CD4-positive, alpha-beta memory T cell (primary cell): ENCODE measurements around the gene HIC1. TPM values are rescaled to one million over a fixed set of nuclear protein-coding genes. Genes with fewer than 3 reads are reported as not detected.

Experiments
- CTCF ChIA-PET: fragments of 350-600 bp; sonication (Branson Sonifier 250); formaldehyde crosslinking; loops from one replicate; lab custom pipeline; 2021; ENCODE audit warnings: inconsistent platforms; ENCODE audit not compliant: partially characterized antibody; lab: Charles Lee
- POLR2A ChIA-PET: fragments of 350-600 bp; sonication (Branson Sonifier 250); formaldehyde crosslinking; loops from one replicate; lab custom pipeline; 2021; ENCODE audit not compliant: partially characterized antibody; lab: Charles Lee
- DNase-seq, 5 donors: peaks; one replicate each; pipeline versions ENCODE4 v3.0.0 to v3.0.0-alpha.2; 2020 to 2022; ENCODE audit warnings: mixed read lengths in 1 of 5
- H3K27ac ChIP-seq: one replicate; pipeline ENCODE4 v1.7.0; 2013; ENCODE audit warnings: low read depth, low read length
- H3K27me3 ChIP-seq: 2 replicates; pipeline ENCODE4 v1.7.0; 2013; ENCODE audit warnings: mild to moderate bottlenecking, low read length, moderate library complexity; ENCODE audit not compliant: insufficient read depth
- H3K36me3 ChIP-seq: 2 replicates; pipeline ENCODE4 v1.7.0; 2013; ENCODE audit warnings: mild to moderate bottlenecking, low read length, moderate library complexity; ENCODE audit not compliant: insufficient read depth
- H3K4me1 ChIP-seq: 2 replicates; pipeline ENCODE4 v1.7.0; 2013; ENCODE audit warnings: mild to moderate bottlenecking, low read length, moderate library complexity; ENCODE audit not compliant: insufficient read depth
- H3K4me3 ChIP-seq, 2 donors: one replicate each; pipeline ENCODE4 v1.7.0; 2013; ENCODE audit warnings: low read length in 2 of 2, mild to moderate bottlenecking in 1 of 2
- H3K9me3 ChIP-seq, 2 donors: one replicate each; pipeline ENCODE4 v1.7.0; 2013; ENCODE audit warnings: low read length in 2 of 2, control low read depth in 1 of 2; ENCODE audit not compliant: control insufficient read depth in 1 of 2
- H3K27ac Mint-ChIP-seq, 7 donors: one replicate each; pipeline ENCODE4 v1.8.0; 2020 to 2021; ENCODE audit warnings: mixed read lengths in 7 of 7, mild to moderate bottlenecking in 6 of 7, inconsistent platforms in 3 of 7, moderate library complexity in 3 of 7
- H3K27me3 Mint-ChIP-seq, 2 donors: one replicate each; pipeline ENCODE4 v1.8.0; 2020 to 2021; ENCODE audit warnings: mixed read lengths in 2 of 2
- H3K36me3 Mint-ChIP-seq, 2 donors: one replicate each; pipeline ENCODE4 v1.8.0; 2020 to 2021; ENCODE audit warnings: mixed read lengths in 2 of 2, inconsistent platforms in 1 of 2, mild to moderate bottlenecking in 1 of 2
- H3K4me1 Mint-ChIP-seq, 4 donors: one replicate each; pipeline ENCODE4 v1.8.0; 2020 to 2021; ENCODE audit warnings: mixed read lengths in 4 of 4, mild to moderate bottlenecking in 1 of 4
- H3K4me3 Mint-ChIP-seq, 8 donors: one replicate each; pipeline ENCODE4 v1.8.0; 2020 to 2021; ENCODE audit warnings: mixed read lengths in 8 of 8, mild to moderate bottlenecking in 7 of 8, moderate library complexity in 6 of 8, inconsistent platforms in 3 of 8
- H3K9me3 Mint-ChIP-seq, 8 donors: one replicate each; pipeline ENCODE4 v1.8.0; 2020 to 2021; ENCODE audit warnings: mixed read lengths in 8 of 8, mild to moderate bottlenecking in 5 of 8, inconsistent platforms in 3 of 8, moderate library complexity in 1 of 8
- intact Hi-C: fragments of 100-400 bp; cut with micrococcal nuclease; formaldehyde crosslinking; loops from one replicate; pipeline ENCODE4 v1.15.1; 2023
- polyA plus RNA-seq, 2 donors: library from polyadenylated mRNA; unstranded; fragments of 300-500 nt; fragmentation: Illumina TruSeq; gene quantifications; one replicate each; pipeline ENCODE4 v1.2.3, GENCODE V29; 2021
- total RNA-seq, 2 experiments: library from RNA; stranded (reverse); gene quantifications; one replicate each; pipeline ENCODE4 v1.2.3, GENCODE V29; 2021

Gene HIC1
- total and polyA plus RNA-seq, 4 experiments from 2014 or later, result 0.39 to 5.2 (median 3.3) TPM

- Histone ChIP-seq H3K36me3 (no peaks in the 10 kb centered on the region), H3K4me1 (peaks cover 6% of the 10 kb centered on the region), H3K27ac (no peak overlapping the region), H3K27me3 (no peaks in the 10 kb centered on the region), H3K4me3 (no peak overlapping the region), H3K9me3 (no peaks in the 10 kb centered on the region)
- Mint-ChIP-seq H3K27ac (no peak overlapping the region), H3K9me3 (no peaks in the 10 kb centered on the region), H3K4me1 (peaks cover 9 to 21% (median 14%) of the 10 kb centered on the region in 4 donors), H3K4me3 (no peak overlapping the region), H3K27me3 (no peaks in the 10 kb centered on the region), H3K36me3 (peaks cover 16 to 25% of the 10 kb centered on the region in 2 donors)
- POLR2A ChIA-PET, result no interaction called here
- intact Hi-C loops, result no loop called here
- DNase-seq, result no peak
- CTCF ChIA-PET, result interaction anchor here (1.2 to 1.8 kb wide), 2 partner anchors 47 to 140 kb away, joined by 3 to 6 read pairs; no protein-coding TSS in a partner anchor
These were observed 50.8 kb downstream of the HIC1 start for GRCh38 chr17:2105663-2106062.

DNA sequence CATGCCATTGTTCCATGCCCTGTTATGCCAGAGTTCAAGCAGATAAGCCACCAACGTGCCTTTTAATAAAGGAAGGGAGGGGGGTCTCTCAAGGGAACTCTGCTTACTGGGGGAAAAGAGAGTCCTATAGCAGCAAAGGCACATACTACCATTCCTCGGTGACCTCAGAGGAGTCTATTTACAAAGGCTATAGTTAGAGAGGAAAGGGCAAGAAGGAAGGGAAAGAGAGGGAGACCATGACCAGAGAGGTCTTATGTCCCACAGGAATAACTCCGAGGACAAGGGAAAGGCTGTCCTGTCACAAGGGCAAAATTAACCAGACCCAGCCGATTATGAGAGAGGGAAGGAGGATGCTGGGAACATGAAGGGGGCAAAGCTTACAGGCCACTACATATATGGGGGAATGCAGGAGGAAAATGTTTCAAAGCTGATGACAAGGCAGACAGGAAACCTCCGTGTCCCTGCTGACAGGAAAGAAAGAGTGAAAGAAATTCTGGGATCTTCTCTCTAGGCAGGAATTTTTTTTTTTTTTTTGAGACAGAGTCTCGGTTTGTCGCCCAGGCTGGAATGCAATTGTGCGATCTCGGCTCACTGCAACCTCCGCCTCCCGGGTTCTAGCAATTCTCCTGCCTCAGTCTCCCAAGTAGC lies 51.5 kb downstream of the HIC1 start:
- no peaks in the 10 kb centered on the region for H3K27me3 Mint-ChIP-seq
- Histone ChIP-seq H3K4me3 (no peak overlapping the region), H3K27me3 (no peaks in the 10 kb centered on the region), H3K4me1 (peaks cover 6% of the 10 kb centered on the region), H3K27ac (no peak overlapping the region), H3K36me3 (no peaks in the 10 kb centered on the region), H3K9me3 (no peaks in the 10 kb centered on the region)
- H3K4me1 Mint-ChIP-seq, result peaks cover 7 to 17% (median 12%) of the 10 kb centered on the region in 4 donors
- peaks cover 15 to 25% of the 10 kb centered on the region in 2 donors for H3K36me3 Mint-ChIP-seq
- H3K4me3 Mint-ChIP-seq, result no peak overlapping the region
- POLR2A ChIA-PET, result no interaction called here
- CTCF ChIA-PET, result no interaction called here
- H3K9me3 Mint-ChIP-seq, result no peaks in the 10 kb centered on the region
- intact Hi-C loops, result no loop called here
- DNase-seq, result no peak
- H3K27ac Mint-ChIP-seq, result peak overlapping the region in 2 of 7 donors; percentile 9 to 75

DNA sequence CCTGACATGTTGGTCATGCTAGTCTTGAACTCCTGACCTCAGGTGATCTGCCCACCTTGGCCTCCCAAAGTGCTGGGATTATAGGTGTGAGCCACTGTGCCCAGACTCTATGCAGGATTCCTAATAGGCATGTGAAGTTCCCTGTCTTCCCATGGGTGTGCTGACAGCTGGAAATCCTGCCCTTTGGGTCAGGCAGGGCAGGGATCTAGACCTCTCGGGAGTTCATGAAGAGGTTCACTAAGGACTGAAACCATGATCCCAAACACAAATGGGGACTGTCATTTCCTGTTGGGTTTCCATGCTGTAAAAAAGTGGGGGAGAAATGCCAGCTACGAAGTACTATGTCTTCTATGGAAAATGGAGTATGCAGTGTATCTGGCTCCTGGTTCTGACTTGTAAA lies 52.1 kb downstream of the HIC1 start:
- H3K4me1 ChIP-seq, result peaks cover under 1% of the 10 kb centered on the region
- no peak overlapping the region for H3K4me3 ChIP-seq
- H3K9me3 ChIP-seq, result no peaks in the 10 kb centered on the region
- intact Hi-C loops, result no loop called here
- no peaks in the 10 kb centered on the region for H3K27me3 ChIP-seq
- no peaks in the 10 kb centered on the region for H3K36me3 ChIP-seq
- no peak overlapping the region for H3K27ac ChIP-seq
- no peak overlapping the region for H3K27ac Mint-ChIP-seq
- ChIA-PET POLR2A (no interaction called here), CTCF (interaction anchor here (0.9 kb wide), 1 partner anchor 138 kb away, joined by 3 read pairs; no protein-coding TSS in a partner anchor)
- peaks cover 5 to 17% (median 8%) of the 10 kb centered on the region in 4 donors for H3K4me1 Mint-ChIP-seq
- H3K36me3 Mint-ChIP-seq, result peaks cover 14 to 25% of the 10 kb centered on the region in 2 donors
- no peaks in the 10 kb centered on the region for H3K27me3 Mint-ChIP-seq
- H3K4me3 Mint-ChIP-seq, result no peak overlapping the region
- DNase-seq, result no peak
- H3K9me3 Mint-ChIP-seq, result no peaks in the 10 kb centered on the region

DNA sequence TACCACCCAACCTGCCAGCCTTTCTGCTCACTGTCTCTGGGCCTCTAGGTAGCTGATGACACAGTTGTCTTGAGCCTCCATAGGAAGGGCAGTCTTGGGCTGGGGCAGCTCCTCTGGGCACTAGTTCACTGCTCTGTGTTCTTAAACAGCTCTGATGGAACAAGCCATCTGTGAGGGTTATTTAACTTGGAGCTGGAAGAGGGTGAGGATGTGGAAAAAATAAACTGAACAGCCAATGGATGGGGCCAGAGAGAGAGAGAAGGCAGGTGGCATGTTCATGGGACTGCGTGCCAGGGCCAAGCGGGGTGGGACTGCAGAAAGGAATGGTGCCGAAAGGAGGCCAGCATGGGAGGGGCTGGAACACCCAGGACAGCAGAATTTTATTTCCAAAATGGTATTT lies 52.6 kb downstream of the HIC1 start:
- Mint-ChIP-seq H3K27me3 (no peaks in the 10 kb centered on the region), H3K4me3 (no peak overlapping the region), H3K9me3 (no peaks in the 10 kb centered on the region), H3K27ac (peak overlapping the region in 1 of 7 donors; percentile 67), H3K4me1 (peaks cover 5 to 16% (median 8%) of the 10 kb centered on the region in 4 donors), H3K36me3 (peaks cover 14 to 25% of the 10 kb centered on the region in 2 donors)
- no peaks in the 10 kb centered on the region for H3K9me3 ChIP-seq
- intact Hi-C loops, result no loop called here
- H3K27me3 ChIP-seq, result no peaks in the 10 kb centered on the region
- H3K4me3 ChIP-seq, result no peak overlapping the region
- CTCF ChIA-PET, result interaction anchor here (0.9 kb wide), 1 partner anchor 138 kb away, joined by 3 read pairs; no protein-coding TSS in a partner anchor
- H3K36me3 ChIP-seq, result no peaks in the 10 kb centered on the region
- no peak overlapping the region for H3K27ac ChIP-seq
- DNase-seq, result no peak
- POLR2A ChIA-PET, result no interaction called here
- H3K4me1 ChIP-seq, result no peaks in the 10 kb centered on the region

DNA sequence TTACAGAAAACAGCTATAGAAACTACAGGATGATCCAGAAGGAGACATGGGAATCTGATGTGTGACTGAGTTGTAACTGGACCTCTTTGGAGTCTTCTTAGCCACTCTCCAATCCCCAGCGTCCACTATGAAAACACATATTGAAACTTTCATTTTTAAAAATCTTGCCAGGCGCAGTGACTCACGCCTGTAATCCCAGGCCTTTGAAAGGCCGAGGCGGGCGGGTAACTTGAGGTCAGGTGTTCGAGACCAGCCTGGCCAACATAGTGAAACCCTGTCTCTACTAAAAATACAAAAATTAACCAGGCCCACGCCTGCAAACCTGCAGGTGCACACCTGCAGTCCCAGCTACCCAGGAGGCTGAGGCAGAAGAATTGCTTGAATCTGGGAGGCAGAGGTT lies 53.3 kb downstream of the HIC1 start:
- H3K4me1 Mint-ChIP-seq, result peaks cover 2 to 9% (median 4%) of the 10 kb centered on the region in 4 donors
- no peaks in the 10 kb centered on the region for H3K27me3 Mint-ChIP-seq
- intact Hi-C loops, result no loop called here
- H3K27me3 ChIP-seq, result no peaks in the 10 kb centered on the region
- no peak overlapping the region for H3K4me3 ChIP-seq
- ChIA-PET POLR2A (no interaction called here), CTCF (interaction anchor here (0.9 kb wide), 1 partner anchor 137 kb away, joined by 3 read pairs; no protein-coding TSS in a partner anchor)
- DNase-seq, result no peak
- no peaks in the 10 kb centered on the region for H3K36me3 ChIP-seq
- H3K9me3 Mint-ChIP-seq, result no peaks in the 10 kb centered on the region
- H3K27ac Mint-ChIP-seq, result no peak overlapping the region
- H3K4me3 Mint-ChIP-seq, result no peak overlapping the region
- H3K36me3 Mint-ChIP-seq, result peaks cover 11 to 18% of the 10 kb centered on the region in 2 donors
- no peaks in the 10 kb centered on the region for H3K4me1 ChIP-seq
- H3K27ac ChIP-seq, result no peak overlapping the region
- no peaks in the 10 kb centered on the region for H3K9me3 ChIP-seq

- Mint-ChIP-seq H3K36me3 (peaks cover 11 to 12% of the 10 kb centered on the region in 2 donors), H3K27me3 (no peaks in the 10 kb centered on the region), H3K4me3 (no peak overlapping the region), H3K4me1 (peaks cover 0 to 8% (median 3%) of the 10 kb centered on the region in 4 donors), H3K9me3 (no peaks in the 10 kb centered on the region), H3K27ac (no peak overlapping the region)
- CTCF ChIA-PET, result interaction anchor here (1.0 to 1.1 kb wide), 2 partner anchors 11 to 143 kb away, joined by 3 read pairs; no protein-coding TSS in a partner anchor
- Histone ChIP-seq H3K27me3 (no peaks in the 10 kb centered on the region), H3K36me3 (no peaks in the 10 kb centered on the region), H3K27ac (no peak overlapping the region), H3K4me3 (no peak overlapping the region), H3K4me1 (no peaks in the 10 kb centered on the region), H3K9me3 (no peaks in the 10 kb centered on the region)
- POLR2A ChIA-PET, result no interaction called here
- no peak for DNase-seq
- intact Hi-C loops, result no loop called here
These were observed 55.5 kb downstream of the HIC1 start for GRCh38 chr17:2110436-2110835.

GRCh38 chr17:2111691-2112090 lies 56.8 kb downstream of the HIC1 start:
- Histone ChIP-seq H3K27ac (no peak overlapping the region), H3K4me3 (no peak overlapping the region), H3K27me3 (no peaks in the 10 kb centered on the region), H3K9me3 (no peaks in the 10 kb centered on the region), H3K36me3 (no peaks in the 10 kb centered on the region), H3K4me1 (no peaks in the 10 kb centered on the region)
- Mint-ChIP-seq H3K4me3 (no peak overlapping the region), H3K9me3 (no peaks in the 10 kb centered on the region), H3K36me3 (peaks cover 8 to 9% of the 10 kb centered on the region in 2 donors), H3K4me1 (peaks cover 0 to 8% (median 3%) of the 10 kb centered on the region in 4 donors), H3K27ac (peak overlapping the region in 1 of 7 donors; percentile 4), H3K27me3 (no peaks in the 10 kb centered on the region)
- POLR2A ChIA-PET, result no interaction called here
- no peak for DNase-seq
- CTCF ChIA-PET, result interaction anchor here (1.1 kb wide), 1 partner anchor 13 kb away, joined by 3 read pairs; no protein-coding TSS in a partner anchor
- intact Hi-C loops, result no loop called here
